Right lung (tissue), 5 donors: ENCODE results near the gene PCGF1. TPM values are rescaled to one million over a fixed set of nuclear protein-coding genes. Genes with fewer than 3 reads are reported as not detected.
"Not testable (repeated sequence)": the region's sequence is repeated elsewhere in the genome, so short reads cannot be mapped to it uniquely, and the experiment has no call there.

Experiments
- DNase-seq, 2 donors: peaks; one replicate each; pipeline ENCODE4 v3.0.0-alpha.2; 2013
- polyA plus RNA-seq, 5 donors: library from polyadenylated mRNA; unstranded; fragments of 120-200 nt; gene quantifications; one replicate each; pipeline versions ENCODE4 v1.2.1 to v1.2.3, GENCODE V29; 2013; ENCODE audit warnings: inconsistent platforms in 1 of 5, low replicate concordance in 1 of 5; ENCODE audit not compliant: insufficient read length in 5 of 5, insufficient read depth in 1 of 5

The PCGF1 gene
- polyA plus RNA-seq, 5 donors, result 20.6 to 28.2 (median 26.1) TPM

DNA sequence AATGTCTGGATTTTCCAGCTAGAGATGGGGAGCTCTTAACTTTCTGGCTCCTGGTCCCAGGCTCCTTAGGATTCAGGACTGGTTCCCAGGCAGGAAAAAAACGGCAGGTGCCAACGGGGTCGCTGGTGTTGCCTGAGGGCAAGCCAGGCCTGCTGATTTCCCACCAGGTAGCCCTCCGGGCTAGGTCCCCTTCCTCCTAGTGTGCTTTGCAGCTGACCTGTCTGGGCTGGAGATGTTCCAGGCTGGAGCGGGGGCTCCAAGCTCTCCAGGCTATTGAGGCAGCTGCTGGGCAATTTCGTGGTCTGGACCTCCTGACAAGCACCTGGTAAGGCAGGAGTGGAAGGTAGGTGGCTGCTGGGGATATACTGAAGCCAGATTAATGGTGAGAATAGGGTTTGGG is 33.0 kb downstream of the PCGF1 start:
- DNase-seq, result no peak

DNA sequence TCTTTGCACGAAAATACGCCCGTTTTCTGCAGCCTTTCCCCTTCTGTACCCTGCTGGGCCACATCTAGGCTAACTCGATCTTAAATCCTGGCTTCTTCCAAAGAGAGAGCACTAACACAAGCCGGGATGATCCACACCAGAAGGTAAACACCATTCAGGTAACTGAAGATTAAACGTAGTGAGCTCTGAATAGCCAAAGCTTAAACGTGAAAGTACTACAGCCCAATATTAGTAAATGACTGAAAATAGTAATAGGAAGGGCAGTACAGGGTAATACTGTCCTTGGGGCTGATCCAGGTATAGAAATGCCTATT is 34.6 kb downstream of the PCGF1 start:
- no peak for DNase-seq

DNA sequence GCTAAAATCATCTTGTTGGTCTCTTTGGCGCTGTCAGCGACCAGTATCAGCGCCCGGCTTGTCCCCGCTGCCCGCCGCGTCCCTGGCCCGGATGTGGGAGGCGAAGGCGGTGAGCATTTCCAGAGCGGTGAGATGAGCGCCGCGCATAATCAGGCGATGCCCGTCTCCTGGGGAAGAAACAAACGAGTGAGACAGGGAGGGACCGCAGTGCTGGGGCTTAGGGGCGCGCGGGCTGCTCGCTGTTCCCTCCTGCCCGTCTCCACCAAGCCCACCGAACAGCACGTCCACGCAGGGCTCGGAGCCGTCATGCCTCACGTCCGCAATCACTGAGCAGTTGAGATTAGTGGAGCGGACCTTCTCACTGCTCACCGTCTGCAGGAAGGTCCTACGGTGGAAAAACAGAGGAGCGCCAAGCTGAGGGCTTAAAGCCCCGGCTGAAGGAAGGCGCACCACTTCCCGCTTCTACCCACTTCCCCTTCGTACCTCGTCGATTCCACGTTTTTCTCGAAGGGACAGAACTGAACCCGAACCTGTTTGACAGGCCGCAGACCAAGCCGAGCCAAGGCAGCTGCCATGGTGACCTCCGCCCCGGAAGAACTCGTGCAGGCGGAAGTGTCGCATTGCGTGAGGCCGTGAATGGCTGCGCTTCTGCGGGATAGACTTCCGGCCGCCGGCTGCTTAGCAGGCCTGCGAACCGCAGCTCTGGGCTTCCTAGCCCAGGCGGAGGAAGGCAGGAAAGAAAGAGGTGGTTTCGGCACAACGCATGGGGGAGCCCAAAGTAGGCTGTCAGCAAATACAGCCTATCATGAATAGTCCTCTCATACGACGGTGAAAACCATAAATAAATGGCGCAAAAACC is 35.2 kb downstream of the PCGF1 start, which contains the start of gene MRPL53:
Gene MRPL53, minus strand, starts transcription at position 595 of the 859 bp plus-strand sequence. Its CDS starts 20 bp downstream, at position 575.
- peak; percentile 93 to 94 for DNase-seq

DNA sequence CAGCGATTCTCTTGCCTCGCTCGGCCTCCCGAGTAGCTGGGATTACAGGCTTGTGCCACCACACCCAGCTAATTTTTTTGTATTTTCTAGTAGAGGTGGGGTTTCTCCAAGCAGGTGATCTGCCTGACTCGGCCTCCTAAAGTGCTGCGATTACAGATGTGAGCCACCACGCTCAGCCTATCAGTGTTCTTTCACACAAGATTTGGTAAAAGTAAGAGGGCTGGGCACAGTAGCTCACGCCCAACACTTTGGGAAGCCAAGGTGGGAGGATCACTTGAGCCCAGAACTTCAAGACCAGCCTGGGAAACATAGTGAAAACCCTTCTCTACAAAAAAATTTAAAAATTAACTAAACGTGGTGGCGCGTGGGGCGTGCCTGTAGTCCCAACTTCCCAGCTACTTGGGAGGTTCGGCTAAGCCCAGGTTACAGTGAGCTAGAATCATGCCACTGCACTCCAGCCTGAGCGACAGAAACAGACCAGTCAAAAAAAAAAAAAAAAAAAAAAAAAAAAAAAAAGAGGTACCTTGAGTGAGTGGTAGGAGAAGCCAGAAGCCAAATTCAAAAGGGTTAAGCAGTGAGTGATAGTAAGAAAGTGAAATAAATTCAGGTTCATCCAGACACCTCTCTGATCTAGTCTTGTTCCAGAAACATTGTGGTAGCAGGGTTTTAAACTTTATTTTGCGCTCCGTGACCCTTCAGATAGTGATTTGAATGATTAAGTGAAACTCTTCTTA is 36.0 kb downstream of the PCGF1 start:
- DNase-seq, result no peak

DNA sequence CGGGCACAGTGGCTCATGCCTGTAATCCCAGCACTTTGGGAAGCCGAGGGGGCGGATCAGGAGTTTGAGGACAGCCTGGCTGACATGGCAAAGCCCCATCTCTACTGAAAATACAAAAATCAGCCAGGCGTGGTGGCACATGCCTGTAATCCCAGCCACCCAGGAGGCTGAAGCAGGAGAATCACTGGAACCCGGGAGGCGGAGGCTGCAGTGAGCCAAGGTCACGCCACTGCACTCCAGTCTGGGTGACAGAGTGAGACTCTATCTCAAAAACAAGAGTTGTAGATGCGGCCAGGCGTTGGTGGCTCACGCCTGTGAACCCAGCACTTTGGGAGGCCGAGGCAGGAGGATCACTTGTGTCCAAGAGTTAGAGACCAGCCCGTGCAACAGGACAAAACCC is 36.8 kb downstream of the PCGF1 start:
- not testable (repeated sequence) for DNase-seq

DNA sequence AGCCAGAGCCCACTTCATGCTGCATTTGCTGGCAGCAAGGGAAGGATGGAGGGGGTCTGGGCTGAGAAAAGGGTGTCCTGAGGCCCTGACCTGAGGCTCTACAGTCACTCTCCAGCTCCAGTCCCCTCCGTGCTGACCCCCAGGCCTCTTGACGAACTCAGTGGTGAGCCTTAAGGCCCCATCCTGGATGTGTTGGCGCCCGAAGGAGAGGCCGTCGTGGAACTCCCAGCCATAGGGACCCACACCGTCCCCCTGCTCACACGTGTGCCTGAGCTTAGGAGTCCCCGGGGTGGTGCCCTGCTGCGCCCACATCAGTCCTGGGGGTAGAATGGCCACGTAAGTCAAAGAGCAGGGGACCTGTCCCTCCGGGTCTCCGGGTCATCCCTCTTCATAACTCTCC is 43.1 kb downstream of the PCGF1 start:
- DNase-seq, result no peak

DNA sequence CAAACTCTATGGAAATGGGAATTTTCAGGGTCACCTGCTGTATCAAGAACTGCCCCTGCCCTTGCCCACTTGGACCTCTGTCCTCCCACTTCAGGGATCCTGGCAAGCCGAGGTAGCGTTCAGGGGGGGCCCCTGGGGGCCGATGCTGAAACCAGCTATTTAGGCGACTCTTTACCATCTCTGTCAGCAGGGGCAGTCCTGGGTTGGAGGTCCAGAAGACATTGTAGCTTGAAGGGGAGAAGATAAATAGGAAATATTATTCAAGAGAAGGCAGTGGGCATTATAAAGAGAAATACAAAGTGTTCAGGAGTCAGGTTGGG is 44.7 kb downstream of the PCGF1 start:
- DNase-seq, result no peak

DNA sequence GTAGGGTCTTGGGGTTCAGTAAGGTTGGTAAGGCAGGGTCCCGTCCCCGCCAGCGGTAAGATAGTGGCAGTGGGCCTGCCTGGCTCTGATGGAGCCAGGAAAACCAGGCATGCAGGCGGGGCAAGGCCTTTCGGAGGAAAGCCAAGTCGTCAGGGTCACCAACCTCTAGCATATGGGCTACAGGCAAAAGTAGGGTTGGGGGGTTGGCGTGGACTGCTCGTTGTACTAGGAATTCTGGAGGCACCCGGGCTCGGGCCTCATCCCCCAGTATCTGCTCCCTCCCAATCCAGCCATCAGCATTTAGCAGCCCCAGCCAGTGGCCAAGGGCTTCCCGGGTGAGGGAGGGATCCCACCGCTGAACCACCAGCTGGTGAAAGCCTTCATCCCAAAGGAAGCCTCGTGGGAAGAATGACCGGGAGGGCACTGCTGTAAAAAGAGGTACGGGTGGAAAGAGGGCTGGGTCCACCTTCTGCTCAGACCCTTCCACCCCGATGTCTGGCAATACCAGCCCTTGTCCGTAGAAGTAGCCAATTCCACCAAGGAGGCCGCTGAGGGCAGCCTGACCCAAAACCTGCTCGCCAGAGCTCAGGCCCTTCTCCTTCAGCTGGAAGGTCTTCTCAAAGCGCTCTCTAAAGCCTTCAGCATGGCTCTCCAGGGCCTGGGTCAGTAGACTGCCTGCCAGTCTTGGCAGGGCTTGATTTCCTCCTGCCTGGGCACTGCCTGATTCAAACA is 45.3 kb downstream of the PCGF1 start:
- no peak for DNase-seq

DNA sequence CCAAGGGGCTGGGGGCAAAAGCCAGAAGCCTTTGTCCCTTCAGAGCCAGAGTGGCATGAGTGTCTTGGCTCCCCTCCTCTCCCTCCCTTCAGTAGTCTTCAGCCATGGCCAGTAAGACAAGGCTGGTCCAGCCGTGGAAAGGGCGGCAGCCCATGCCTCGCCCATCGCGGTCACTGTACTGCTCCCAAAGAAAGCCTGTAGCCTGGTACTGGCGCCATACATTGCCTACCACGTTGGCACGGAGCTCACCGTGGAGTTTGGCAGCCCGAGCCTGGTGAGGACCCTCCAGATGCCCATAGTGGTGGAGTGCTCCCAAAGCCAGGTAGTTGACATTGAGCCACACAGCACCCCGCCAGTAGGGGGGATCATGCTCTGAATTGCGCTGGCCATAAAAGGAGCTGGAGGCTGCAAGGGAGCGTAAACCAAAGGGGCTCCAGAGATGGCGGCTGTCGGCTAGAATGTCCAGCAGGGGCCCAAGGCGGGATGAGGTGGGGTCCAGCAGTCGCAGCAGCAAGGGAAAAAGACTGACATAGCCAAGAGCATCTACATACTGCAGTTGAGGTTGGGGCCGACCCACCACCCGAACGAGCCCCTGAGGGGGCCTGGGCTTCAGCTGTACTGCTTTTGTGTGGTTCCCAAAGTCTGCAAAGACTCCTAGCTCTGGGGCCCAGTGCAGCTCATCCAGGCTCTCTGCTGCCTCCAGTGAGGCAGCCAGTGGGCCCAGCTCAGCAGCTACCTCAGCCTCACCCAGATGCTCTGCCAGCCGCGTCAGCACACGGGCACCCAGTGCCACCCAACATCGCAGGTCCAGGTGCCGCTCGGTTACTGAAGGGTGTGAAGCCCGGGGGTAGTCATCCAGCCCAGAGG is 46.1 kb downstream of the PCGF1 start:
- DNase-seq, result no peak

DNA sequence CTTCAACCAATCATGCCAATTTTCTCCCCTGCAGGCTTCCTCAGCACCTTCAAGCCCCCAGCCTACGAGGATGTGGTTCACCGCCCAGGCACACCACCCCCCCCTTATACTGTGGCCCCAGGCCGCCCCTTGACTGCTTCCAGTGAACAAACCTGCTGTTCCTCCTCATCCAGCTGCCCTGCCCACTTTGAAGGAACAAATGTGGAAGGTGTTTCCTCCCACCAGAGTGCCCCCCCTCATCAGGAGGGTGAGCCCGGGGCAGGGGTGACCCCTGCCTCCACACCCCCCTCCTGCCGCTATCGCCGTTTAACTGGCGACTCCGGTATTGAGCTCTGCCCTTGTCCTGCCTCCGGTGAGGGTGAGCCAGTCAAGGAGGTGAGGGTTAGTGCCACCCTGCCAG is 47.3 kb downstream of the PCGF1 start:
- not testable (repeated sequence) for DNase-seq

DNA sequence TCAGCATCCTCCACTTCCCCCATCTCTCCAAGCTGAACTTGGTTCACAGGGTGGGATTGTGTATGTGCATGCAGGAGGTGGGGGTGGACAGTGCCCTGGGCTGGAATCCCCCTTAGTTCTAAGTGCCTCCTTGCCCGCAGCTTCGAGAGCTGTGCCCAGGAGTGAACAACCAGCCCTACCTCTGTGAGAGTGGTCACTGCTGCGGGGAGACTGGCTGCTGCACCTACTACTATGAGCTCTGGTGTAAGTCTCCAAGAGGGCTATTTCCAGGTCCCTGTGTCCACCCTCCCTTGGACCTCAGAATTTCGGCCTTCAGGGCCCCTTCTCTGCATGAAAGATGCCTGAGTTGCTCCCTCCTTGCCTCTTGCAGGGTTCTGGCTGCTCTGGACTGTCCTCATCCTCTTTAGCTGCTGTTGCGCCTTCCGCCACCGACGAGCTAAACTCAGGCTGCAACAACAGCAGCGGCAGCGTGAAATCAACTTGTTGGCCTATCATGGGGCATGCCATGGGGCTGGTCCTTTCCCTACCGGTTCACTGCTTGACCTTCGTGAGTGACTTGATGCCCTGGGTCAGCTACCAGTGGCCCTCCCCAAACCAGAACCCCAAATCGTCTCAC is 47.9 kb downstream of the PCGF1 start:
- not testable (repeated sequence) for DNase-seq

DNA sequence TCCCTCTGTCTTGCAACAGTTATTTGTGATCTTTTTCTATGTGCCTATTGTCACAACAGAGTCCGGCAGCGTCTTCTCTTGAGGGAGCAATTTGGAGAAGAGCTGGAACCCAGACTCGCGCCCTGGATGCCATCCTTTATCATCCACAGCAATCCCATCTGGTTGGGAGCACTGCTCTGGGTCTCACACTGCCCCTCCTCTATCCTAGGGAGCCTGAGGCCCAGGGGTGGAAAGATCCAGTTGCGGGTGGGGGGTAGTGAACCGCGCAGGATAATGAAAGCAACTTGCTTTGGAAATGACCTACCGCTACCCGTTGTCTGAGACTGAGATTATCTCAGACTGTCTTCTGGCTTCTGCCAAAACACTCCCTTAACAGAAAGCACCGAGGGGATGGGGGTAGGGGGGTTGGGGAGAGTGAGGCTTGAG is 48.5 kb downstream of the PCGF1 start:
- DNase-seq, result no peak

DNA sequence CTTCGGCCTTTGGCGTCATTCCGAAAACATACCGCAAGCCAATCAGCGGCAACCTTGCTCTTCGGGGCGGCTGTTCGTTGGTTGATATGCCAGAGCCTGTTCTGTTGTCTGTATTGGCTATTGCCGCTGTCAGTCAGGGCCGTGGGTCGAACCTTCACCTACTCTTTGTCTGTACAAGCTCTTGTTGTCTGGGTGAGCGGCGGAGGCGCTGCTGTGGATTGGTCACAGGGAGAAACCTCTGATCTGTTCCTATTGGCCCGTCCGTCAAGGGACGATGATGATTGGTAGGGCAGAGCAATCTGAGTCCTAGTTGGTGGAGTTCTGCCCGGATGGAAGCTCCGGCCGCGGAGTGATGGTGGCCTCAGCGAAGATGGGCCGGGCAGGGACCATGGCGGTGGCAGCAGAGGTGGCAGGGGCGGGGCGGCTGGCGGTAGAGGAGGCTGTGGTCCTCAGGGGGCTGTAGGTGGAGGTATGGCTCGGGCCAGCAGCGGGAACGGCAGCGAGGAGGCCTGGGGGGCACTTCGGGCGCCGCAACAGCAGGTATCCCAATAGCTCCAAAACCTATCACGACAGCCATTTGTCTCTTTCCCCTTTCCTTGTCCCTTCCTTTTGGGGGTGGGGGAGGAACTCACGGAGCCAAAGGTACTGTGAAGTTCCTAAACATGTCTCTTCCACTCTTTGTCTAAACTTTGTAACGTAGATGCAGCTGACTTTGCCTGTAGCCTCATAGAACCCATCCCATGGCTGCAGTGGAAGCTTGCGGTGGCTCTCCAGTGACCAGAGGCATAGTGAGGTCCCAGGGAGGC is 49.2 kb downstream of the PCGF1 start, which contains the start of gene WBP1:
Gene WBP1, plus strand, starts transcription at position 307 of the 806 bp plus-strand sequence. Its CDS starts 165 bp downstream, at position 472.
- peak; percentile 99 to 100 for DNase-seq

DNA sequence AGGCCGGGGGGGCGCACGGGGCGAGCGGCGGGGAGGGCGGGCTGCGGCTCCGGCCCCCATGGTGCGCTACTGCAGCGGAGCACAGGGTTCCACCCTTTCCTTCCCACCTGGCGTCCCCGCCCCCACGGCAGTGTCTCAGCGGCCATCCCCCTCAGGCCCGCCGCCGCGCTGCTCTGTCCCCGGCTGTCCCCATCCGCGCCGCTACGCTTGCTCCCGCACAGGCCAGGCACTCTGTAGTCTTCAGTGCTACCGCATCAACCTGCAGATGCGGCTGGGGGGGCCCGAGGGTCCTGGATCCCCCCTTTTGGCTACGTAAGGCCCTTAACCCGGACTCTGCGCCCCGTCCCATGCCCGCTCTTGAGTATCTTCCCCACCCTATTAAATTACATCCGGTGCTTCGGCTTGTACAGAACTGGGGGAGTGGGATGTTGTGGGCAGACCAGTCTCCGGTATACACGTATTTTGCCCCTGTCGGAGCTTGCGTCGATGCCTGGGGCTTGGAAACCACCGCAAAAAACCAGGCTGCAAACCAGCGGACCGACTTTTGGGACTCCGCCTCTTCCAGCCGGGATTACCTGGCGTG is 49.9 kb downstream of the PCGF1 start:
- DNase-seq, result no peak

DNA sequence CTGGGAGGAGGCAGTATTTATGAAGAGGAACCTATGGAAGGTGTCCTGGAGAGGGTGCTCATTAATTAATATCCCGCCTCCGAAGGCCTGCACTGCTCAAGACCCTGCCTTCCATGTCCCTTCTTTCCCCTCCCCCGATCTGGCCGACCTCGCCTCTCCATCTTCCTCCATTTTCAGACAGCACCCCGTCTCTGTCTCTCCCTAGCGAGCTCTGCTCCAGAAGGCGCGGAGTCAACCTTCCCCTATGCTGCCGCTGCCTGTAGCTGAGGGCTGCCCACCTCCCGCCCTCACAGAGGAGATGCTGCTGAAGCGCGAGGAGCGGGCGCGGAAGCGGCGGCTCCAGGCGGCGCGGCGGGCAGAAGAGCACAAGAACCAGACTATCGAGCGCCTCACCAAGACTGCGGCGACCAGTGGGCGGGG is 50.4 kb downstream of the PCGF1 start:
- DNase-seq, result peak in 1 of 2 donors; percentile 29
